DMS153 treated with DMSO at 0.1 percent for 48 hours (cell line): ENCODE results near the gene ITPK1.

Source experiments
- DNase-seq: peaks from one replicate; lab custom pipeline; 2025; ENCODE audit not compliant: unreplicated experiment; lab: John Stamatoyannopoulos, UW

The ITPK1 gene

GRCh38 chr14:93045965-93046704 is 69.6 kb downstream of the ITPK1 start:
- no peak for DNase-seq

- DNase-seq, result no peak
These were observed 70.5 kb downstream of the ITPK1 start for GRCh38 chr14:93045211-93045674.

GRCh38 chr14:93044556-93044955 is 71.2 kb downstream of the ITPK1 start:
- no peak for DNase-seq

- no peak for DNase-seq
These were observed 71.6 kb downstream of the ITPK1 start for GRCh38 chr14:93044121-93044520.

GRCh38 chr14:93042968-93043940 is 72.5 kb downstream of the ITPK1 start:
- no peak for DNase-seq

GRCh38 chr14:93041830-93042229 is 73.9 kb downstream of the ITPK1 start:
- no peak for DNase-seq

GRCh38 chr14:93040982-93041381 is 74.7 kb downstream of the ITPK1 start:
- no peak for DNase-seq

GRCh38 chr14:93040443-93040842 is 75.3 kb downstream of the ITPK1 start:
- no peak for DNase-seq

GRCh38 chr14:93039649-93040315 is 75.9 kb downstream of the ITPK1 start:
- DNase-seq, result no peak

GRCh38 chr14:93037351-93037750 is 78.4 kb downstream of the ITPK1 start:
- DNase-seq, result no peak

- DNase-seq, result no peak
These were observed 78.9 kb downstream of the ITPK1 start for GRCh38 chr14:93036652-93037345.

GRCh38 chr14:93035917-93036651 is 79.6 kb downstream of the ITPK1 start:
- no peak for DNase-seq

GRCh38 chr14:93035585-93035916 is 80.2 kb downstream of the ITPK1 start:
- no peak for DNase-seq

GRCh38 chr14:93034671-93034994 is 81.1 kb downstream of the ITPK1 start:
- DNase-seq, result no peak

- no peak for DNase-seq
These were observed 81.6 kb downstream of the ITPK1 start for GRCh38 chr14:93033983-93034670.

- no peak for DNase-seq
These were observed 82.4 kb downstream of the ITPK1 start for GRCh38 chr14:93033084-93033982.

GRCh38 chr14:93032421-93032936 is 83.2 kb downstream of the ITPK1 start:
- DNase-seq, result no peak

GRCh38 chr14:93031505-93032315 is 84.0 kb downstream of the ITPK1 start:
- no peak for DNase-seq
